Pancreas (tissue), 10 donors: Measurements from ENCODE around the gene ZBTB48. TPM values are rescaled to one million over a fixed set of nuclear protein-coding genes. Genes with fewer than 3 reads are reported as not detected.
A peak's percentile ranks its signal among the peaks of the same experiment; 100 is the strongest.
"Not testable (repeated sequence)": the region's sequence is repeated elsewhere in the genome, so short reads cannot be mapped to it uniquely, and the experiment has no call there.

ENCODE experiments used
- ATAC-seq, 4 donors: fragments of 200-7000 bp; cut with Tn5 transposase; one replicate each; pipeline versions ENCODE4 v1.8.0 to v1.9.1; 2020; ENCODE audit warnings: mild to moderate bottlenecking in 4 of 4, moderate library complexity in 4 of 4
- DNase-seq, 6 donors: peaks; one replicate each; pipeline ENCODE4 v3.0.0-alpha.2; 2020
- FAIRE-seq: peaks from 2 replicates; lab custom pipeline; 2012; peaks lifted over from hg19 to GRCh38; lab: Jason Lieb, UNC
- H3K27ac ChIP-seq, 4 donors: fragments of 200-600 bp; sonication (generic); 1 replicate in 3 of 4; 2 replicates in 1 of 4; pipeline versions ENCODE4 v1.5.0 to v1.8.0; 2020
- H3K27me3 ChIP-seq, 4 donors: fragments of 200-600 bp; one replicate each; pipeline ENCODE4 v1.8.0; 2021
- H3K36me3 ChIP-seq, 3 donors: fragments of 200-600 bp; sonication (generic) in 1 of 3; one replicate each; pipeline versions ENCODE4 v1.5.0 to v1.8.0; 2020 to 2021
- H3K4me1 ChIP-seq, 3 donors: fragments of 200-600 bp; one replicate each; pipeline ENCODE4 v1.8.0; 2021
- H3K4me3 ChIP-seq, 4 donors: fragments of 200-600 bp; sonication (generic) in 2 of 4; one replicate each; pipeline versions ENCODE4 v1.5.0 to v1.8.0; 2020 to 2021
- H3K9me3 ChIP-seq, 4 donors: fragments of 200-600 bp; one replicate each; pipeline ENCODE4 v1.8.0; 2021
- CTCF ChIP-seq, 4 donors: fragments of 200-600 bp; sonication (generic) in 3 of 4; IDR thresholded peaks; one replicate each; pipeline versions ENCODE4 v1.5.0 to v1.8.0; 2021; ENCODE audit warnings: antibody characterized with exemption in 4 of 4
- WGBS, 2 donors: extraction: QIAGEN DNeasy Blood & Tissue Kit; methylation state at CpG; one replicate each; pipeline ENCODE4 v1.1.7; 2013; 5-methylcytosine and 5-hydroxymethylcytosine counted together
- intact Hi-C, 3 donors: fragments of 100-400 bp; cut with DNase I; formaldehyde crosslinking; loops; one replicate each; pipeline versions ENCODE4 v1.11.1 to v1.14.2; 2022
- polyA plus RNA-seq, 2 donors: library from polyadenylated mRNA; stranded (reverse); fragments of 200-250 nt; gene quantifications; one replicate each; pipeline ENCODE4 v1.2.3, GENCODE V29; 2013
- total RNA-seq, 6 donors: library from RNA; stranded (reverse); fragmentation: NEBNext Ultra II Directional in 4 of 6; extraction: Animal tissue kit (Norgen Biotek cat#: 25700) in 4 of 6; gene quantifications; one replicate each; pipeline versions ENCODE4 v1.2.1 to v1.2.4, GENCODE V29; 2021 to 2023
- donor health status: healthy with polysubstance abuse.
- donor health status: DM: no; HTN: no; CAD: no; lungs with moderate emphysema.
- donor health status: DM: no; HTN: no; CAD: no.
- donor health status: control.
- donor health status: control.
- donor health status: Bipolar disorder and iron deficiency.
- donor health status: DM: yes; HTN: yes; CAD: no.
- donor health status: DM: no; HTN: no; CAD: no.
- donor health status: DM: no; HTN: no; CAD: no.
- donor health status: DM: yes; HTN: yes; CAD: no.

ZBTB48 gene
- total and polyA plus RNA-seq, 8 donors, result 15.2 to 143 (median 18.4) TPM

DNA sequence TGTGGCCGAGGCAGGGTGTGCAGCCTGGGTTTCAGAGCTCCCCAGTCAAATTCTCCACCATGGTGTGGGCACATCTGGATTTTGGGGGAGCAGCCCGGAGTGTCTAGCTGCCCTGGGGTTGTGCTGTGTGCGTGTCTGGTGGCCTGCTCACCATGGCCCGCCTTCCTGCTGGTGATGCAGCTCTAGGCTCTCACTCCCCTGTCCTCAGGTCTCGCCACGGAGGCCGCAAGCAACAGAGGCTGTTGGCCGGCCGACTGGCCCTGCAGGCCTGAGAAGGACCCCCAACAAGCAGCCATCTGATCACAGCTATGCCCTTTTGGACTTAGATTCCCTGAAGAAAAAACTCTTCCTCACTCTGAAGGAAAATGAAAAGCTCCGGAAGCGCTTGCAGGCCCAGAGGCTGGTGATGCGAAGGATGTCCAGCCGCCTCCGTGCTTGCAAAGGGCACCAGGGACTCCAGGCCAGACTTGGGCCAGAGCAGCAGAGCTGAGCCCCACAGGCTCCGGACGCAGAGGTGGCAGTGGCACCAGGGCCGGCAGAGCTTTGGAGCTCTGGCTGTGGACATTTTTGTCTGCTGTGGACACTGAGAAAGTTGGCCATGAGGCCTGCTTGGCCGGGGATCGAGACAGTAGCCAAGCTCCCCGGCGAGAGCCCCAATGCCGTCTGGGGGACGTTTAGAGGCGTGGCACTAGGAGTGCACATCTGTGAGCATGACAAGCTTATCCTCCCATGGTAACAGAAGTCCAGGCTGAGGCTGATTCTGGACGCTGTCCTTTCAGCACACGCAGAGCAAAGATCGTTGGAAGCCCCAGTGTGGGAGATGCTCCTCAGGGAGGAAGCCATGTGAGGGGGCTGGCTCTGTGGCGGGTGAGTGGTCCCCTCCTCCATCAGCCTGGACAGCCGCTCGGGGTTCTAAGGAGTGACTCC, 53.1 kb downstream of the ZBTB48 start:
- intact Hi-C loops, result no loop called here
- peaks cover 0 to 4% (median 0%) of the 10 kb centered on the region in 3 donors for H3K4me1 ChIP-seq
- H3K27ac ChIP-seq, result no peak overlapping the region
- H3K36me3 ChIP-seq, result peaks cover 0 to 40% (median 15%) of the 10 kb centered on the region in 3 donors
- 88 to 92% methylated on average over 29 to 30 of the region's 30 CpGs for WGBS, 2 donors
- no peak overlapping the region for H3K4me3 ChIP-seq
- no peaks in the 10 kb centered on the region for H3K9me3 ChIP-seq
- FAIRE-seq (no peak), ATAC-seq (no peak), DNase-seq (no peak)
- H3K27me3 ChIP-seq, result no peaks in the 10 kb centered on the region
- TF ChIP-seq CTCF (IDR thresholded peaks at IDR 0.05), result no peak

GRCh38 chr1:6634371-6635052, 54.7 kb downstream of the ZBTB48 start:
- no peak overlapping the region for H3K4me3 ChIP-seq
- WGBS, 2 donors, result 65 to 69% methylated on average over 29 of the region's 29 CpGs
- no peak overlapping the region for H3K27ac ChIP-seq
- intact Hi-C loops, result no loop called here
- FAIRE-seq (no peak), DNase-seq (peak; percentile 47 to 89 (median 77)), ATAC-seq (peak; percentile 63 to 85 (median 80))
- peaks cover 0 to 46% (median 15%) of the 10 kb centered on the region in 3 donors for H3K36me3 ChIP-seq
- no peaks in the 10 kb centered on the region for H3K9me3 ChIP-seq
- no peaks in the 10 kb centered on the region for H3K27me3 ChIP-seq
- H3K4me1 ChIP-seq, result peaks cover 0 to 4% (median 0%) of the 10 kb centered on the region in 3 donors
- peak in 3 of 4 donors; percentile 21 to 38 (median 22) for TF ChIP-seq CTCF (IDR thresholded peaks at IDR 0.05)

GRCh38 chr1:6635161-6635909, 55.5 kb downstream of the ZBTB48 start:
- 56 to 58% methylated on average over 20 of the region's 20 CpGs for WGBS, 2 donors
- ATAC-seq (peak; percentile 15 to 55 (median 44)), FAIRE-seq (no peak), DNase-seq (peak in 1 of 6 donors; percentile 73)
- Histone ChIP-seq H3K27ac (peak overlapping the region in 1 of 4 donors; percentile 17), H3K27me3 (no peaks in the 10 kb centered on the region), H3K4me1 (peaks cover 0 to 4% (median 0%) of the 10 kb centered on the region in 3 donors), H3K4me3 (no peak overlapping the region), H3K9me3 (no peaks in the 10 kb centered on the region), H3K36me3 (peaks cover 0 to 47% (median 15%) of the 10 kb centered on the region in 3 donors)
- intact Hi-C loops, result no loop called here
- TF ChIP-seq CTCF (IDR thresholded peaks at IDR 0.05), result no peak

DNA sequence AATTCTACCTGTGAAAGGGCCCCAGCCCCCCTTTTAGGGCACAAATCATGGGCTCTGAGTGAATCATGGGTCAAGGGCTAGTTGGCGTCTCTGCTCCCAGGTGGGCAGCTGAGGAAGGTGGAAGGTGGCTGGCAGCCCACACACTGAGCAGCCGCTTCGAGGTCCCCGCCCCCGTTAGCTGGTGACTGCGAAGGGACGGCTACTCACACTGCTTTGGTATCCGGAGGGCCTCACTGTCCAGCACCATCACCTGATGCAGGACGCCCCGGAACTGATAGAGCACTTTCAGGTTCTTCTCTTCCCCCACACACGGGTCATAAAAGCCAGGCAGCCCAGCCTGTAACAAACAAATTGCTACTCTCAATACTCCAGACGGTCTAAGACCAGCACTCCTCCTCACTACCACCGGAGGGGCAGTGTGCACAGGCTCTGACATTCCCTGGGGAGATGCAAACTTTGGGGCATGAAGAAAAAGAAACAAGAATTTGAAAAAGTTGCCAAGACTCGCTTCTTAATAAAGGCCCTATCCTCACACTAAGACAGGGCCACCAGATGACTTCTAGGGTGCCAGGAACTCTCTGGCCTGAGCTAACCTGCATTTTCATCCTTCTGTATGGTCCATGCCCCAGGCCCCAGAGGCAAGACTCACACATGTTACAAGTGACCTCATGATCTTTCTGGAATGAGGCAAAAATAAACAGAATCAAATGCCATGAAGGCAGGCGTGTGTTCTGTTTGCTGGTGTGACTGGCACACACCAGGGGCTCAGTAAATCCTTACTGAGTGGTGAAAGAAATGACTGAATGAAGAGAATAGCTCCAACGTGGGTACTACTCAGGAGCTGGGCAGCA, 56.3 kb downstream of the ZBTB48 start:
- intact Hi-C loops, result no loop called here
- 69 to 70% methylated on average over 16 of the region's 16 CpGs for WGBS, 2 donors

GRCh38 chr1:6636778-6637177, 57.0 kb downstream of the ZBTB48 start:
- ATAC-seq, DNase-seq, H3K27ac ChIP-seq, H3K27me3 ChIP-seq, H3K4me1 ChIP-seq, H3K4me3 ChIP-seq, intact Hi-C loops, H3K9me3 ChIP-seq, FAIRE-seq: not testable (repeated sequence)
- H3K36me3 ChIP-seq, result peaks cover 0 to 50% (median 15%) of the 10 kb centered on the region in 3 donors
- 90 to 96% methylated on average over 6 of the region's 6 CpGs for WGBS, 2 donors

More for the DNA sequence above, 56.3 kb downstream of the ZBTB48 start:
- Histone ChIP-seq H3K4me1 (peaks cover 0 to 4% (median 0%) of the 10 kb centered on the region in 3 donors), H3K27ac (peak overlapping the region in 1 of 4 donors; percentile 17), H3K4me3 (no peak overlapping the region), H3K36me3 (peaks cover 0 to 50% (median 15%) of the 10 kb centered on the region in 3 donors), H3K27me3 (no peaks in the 10 kb centered on the region), H3K9me3 (no peaks in the 10 kb centered on the region)
- no peak for FAIRE-seq
- DNase-seq, result no peak
- ATAC-seq, result peak in 1 of 4 donors; percentile 10
- TF ChIP-seq CTCF (IDR thresholded peaks at IDR 0.05), result no peak
